NCI-H128 (cell line): ENCODE data around the gene DLG2.
"Not testable (repeated sequence)": the region's sequence is repeated elsewhere in the genome, so short reads cannot be mapped to it uniquely, and the experiment has no call there.

Experiments used
- DNase-seq: peaks from one replicate; lab custom pipeline; 2025; ENCODE audit not compliant: unreplicated experiment; lab: John Stamatoyannopoulos, UW

The DLG2 gene

DNA sequence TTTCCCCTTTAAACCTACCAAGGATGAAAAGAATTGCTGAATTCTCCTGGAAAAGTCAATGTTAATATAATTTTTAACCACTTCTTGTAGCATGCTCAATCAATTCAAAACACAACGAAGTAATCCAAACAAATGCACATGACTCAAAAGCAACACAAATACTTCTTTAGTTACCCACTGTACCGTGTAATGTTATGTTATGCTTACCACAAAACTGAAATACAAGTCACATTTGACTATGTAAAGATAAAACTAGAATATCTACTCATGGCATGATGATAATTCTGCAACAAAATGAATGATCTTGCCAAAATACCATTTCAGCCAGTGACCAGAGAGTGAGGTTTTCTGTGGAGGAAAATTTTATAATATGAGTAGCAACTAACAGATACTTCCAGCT, 587.0 kb downstream of the DLG2 start:
- DNase-seq, result no peak

DNA sequence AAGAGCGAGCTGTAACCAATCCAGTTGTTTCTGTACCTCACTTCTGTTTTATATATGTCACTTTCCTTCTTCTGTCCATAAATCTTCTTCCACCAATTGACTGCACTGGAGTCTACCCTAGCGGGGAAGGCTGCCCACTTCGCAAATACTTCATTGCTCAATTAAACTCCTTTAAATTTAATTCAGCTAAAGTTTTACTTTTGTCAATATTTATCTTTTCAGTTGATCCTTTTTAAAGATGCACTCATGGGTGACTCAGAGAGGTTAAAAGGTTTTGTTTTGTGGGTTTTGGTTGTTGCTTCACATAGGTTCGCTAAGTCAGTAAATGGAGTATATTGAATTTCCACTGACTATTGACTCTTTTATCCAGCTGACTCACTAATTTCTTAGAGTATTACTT, 597.2 kb downstream of the DLG2 start:
- no peak for DNase-seq

DNA sequence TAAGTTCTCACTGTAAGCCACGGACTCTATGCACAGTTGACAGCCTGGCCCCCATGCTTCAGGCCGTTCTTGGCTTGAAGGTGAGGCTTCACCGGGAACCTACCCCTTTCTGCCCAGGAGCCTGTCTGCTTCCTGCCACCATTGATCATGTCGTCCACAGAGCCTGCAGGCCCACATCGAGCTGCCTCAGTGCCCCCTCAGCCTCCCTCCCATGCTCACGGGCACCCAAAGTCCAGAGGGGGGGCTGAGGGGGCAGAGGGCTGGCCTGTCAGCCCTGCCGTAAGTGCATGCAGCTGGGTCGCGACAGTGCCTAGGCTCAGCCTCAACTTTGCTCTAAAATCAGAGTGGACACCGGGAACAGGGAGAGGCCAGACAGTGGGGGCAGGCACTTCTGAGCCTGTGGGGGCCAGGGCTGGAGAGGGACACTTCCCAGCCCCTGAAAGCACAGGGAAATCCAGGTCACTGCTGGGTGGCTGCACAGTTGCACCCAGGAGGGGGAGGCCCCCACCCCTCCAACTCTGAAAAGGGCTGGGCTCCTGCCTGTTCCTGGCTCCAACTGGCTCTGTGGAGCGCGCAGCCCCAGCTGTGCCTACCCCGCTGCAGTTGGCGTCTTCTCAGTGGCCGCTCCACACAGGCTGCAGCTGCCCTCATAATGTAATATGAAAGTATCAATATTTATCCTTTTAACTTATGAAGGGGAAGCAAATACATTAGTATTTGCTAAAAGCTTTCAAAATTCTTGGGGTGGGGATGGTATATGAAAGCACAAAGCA, 598.6 kb downstream of the DLG2 start:
- no peak for DNase-seq

DNA sequence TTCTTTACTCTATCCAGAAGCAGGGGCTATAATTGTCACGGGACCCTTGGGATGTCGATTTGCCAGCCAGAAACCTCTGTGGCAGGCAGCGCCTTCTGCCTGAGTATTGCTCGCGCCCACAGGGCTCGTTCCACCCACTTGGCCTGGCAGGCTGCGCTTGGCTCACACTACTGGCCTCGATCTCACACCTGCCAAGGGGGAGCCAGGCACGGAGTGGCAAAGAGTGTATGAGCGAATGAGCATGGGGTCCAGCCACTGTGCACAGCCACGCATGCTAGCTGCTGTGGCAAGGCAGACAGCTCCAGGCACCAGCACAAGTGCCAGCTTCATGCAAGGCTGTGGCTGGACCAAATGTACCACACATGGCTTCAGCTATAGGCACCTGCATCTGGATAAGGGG, 599.8 kb downstream of the DLG2 start:
- no peak for DNase-seq

DNA sequence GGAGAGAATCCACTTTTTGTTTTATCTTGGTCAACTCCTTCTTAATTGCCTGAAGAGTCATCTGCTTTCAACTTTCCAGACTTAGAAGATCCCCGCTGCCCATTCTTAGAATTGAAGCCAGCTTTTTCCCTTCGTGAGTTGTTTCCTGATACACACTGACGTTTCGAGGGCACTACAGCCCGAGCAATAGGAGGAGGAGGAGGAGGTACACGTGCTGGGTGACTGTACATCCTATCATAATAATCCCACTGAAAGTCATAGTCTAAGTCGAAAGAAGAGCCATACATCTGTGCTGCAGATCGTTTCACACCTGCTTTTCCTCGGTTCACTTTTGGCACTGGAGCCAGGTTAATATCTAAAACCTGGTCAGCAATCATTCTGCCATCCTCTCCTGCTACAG, 606.1 kb downstream of the DLG2 start:
- no peak for DNase-seq

DNA sequence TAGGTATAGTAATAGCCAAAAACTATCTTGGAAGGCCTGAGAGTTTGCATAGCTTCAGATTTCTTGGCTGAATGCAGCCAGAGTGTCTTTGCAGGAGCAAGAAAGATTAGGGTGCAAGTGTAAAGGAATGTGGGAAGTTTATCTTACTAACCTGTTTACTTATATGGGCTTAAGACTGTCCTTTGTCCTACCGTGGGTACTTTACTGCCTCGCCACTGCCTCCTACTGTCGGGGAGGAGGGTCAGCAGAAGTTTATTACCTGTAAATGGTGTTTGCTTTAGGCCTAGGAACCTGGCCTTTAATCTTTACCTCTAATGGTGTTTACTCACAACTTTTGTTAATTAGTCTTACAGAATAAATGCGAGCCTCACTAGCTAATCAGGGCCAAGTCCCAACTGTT, 633.8 kb downstream of the DLG2 start:
- DNase-seq, result no peak

- DNase-seq, result no peak
Measured at GRCh38 chr11:84990141-84990540, 637.0 kb downstream of the DLG2 start.

- DNase-seq, result not testable (repeated sequence)
Measured at GRCh38 chr11:84987686-84988187, 639.4 kb downstream of the DLG2 start.

- no peak for DNase-seq
Measured at GRCh38 chr11:84981301-84981700, 645.8 kb downstream of the DLG2 start.

- no peak for DNase-seq
Measured at GRCh38 chr11:84969103-84969502, 658.0 kb downstream of the DLG2 start.

DNA sequence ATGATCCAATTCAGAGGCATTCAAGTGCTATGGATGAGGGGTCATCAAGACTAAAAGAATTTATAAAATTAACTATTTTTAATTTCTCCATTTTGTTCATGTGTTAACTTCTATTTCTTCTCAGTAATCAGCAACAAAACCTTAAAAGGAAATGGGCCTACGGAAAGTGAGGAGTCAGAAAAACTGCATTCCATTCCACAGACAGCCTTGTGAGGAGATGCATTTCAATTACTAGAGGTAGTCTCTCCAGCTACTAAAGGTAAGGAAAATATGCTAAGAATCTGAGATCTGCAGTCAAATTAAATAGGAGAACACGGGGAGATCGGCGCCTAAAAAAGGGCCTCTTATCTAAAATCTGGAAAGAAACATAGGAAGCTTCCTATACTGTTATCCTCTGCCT, 661.7 kb downstream of the DLG2 start:
- DNase-seq, result no peak

- DNase-seq, result no peak
Measured at GRCh38 chr11:84963240-84963639, 663.9 kb downstream of the DLG2 start.

DNA sequence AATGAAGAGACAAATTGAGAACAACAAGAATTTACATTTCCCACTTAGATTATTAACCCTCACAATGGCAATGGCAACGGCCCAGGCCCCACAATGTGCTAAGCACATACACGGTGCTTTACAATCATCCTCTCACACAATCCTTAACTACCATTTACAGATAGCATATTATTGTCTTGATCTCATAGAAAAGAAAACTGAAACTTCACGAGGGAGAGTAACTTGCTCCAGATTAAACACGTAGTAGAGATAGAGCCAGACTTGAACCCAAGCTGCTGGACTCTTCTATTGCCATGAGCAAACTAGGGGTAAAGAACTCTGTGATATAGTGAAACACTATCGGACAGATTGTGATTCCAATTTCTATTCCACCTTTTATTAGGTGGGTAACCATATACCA, 665.1 kb downstream of the DLG2 start:
- DNase-seq, result no peak

- DNase-seq, result no peak
Measured at GRCh38 chr11:84958295-84958694, 668.8 kb downstream of the DLG2 start.

GRCh38 chr11:84950569-84951270, 676.4 kb downstream of the DLG2 start:
- no peak for DNase-seq

DNA sequence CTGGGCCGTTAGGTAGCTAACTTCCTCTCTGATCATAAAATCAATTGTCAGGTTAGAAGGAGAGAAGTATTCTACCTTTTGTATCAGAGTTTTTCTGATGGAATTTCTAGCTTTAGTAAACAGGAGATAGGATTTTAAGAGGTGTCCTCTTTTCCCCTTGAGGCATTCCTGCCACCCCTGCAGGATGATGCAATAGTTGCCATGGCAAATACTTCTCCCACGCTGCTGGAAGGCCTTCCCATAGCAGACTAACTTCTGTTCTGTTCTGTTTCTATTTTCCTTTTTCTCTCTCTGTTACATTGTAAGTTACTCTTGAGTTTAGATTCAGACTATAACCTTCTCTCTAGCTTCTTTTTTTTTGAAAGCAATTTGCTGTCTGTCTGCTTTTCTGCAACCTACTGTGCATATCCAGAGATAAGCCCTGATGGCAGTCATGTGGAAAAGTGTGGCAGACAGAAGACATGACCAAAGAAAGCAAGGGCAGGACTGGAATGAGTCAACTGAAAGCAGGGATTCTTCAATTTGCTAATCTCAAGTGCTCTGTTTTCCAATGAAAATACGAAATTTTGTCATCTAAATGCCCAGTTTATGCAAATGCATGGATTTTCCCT, 679.1 kb downstream of the DLG2 start:
- DNase-seq, result no peak

- DNase-seq, result no peak
Measured at GRCh38 chr11:84947070-84947469, 680.1 kb downstream of the DLG2 start.

GRCh38 chr11:84930863-84931262, 696.3 kb downstream of the DLG2 start:
- DNase-seq, result no peak

- DNase-seq, result no peak
Measured at GRCh38 chr11:84929738-84930137, 697.4 kb downstream of the DLG2 start.

GRCh38 chr11:84924154-84924692, 702.9 kb downstream of the DLG2 start:
- DNase-seq, result no peak

- no peak for DNase-seq
Measured at GRCh38 chr11:84923489-84923888, 703.7 kb downstream of the DLG2 start.

- no peak for DNase-seq
Measured at GRCh38 chr11:84922836-84923235, 704.3 kb downstream of the DLG2 start.
